NCI-H345 treated with DMSO at 0.1 percent for 48 hours (cell line): Measurements from ENCODE around the gene NKX2-2.
A peak's percentile ranks its signal among the peaks of the same experiment; 100 is the strongest.

Source experiments
- DNase-seq: peaks from one replicate; lab custom pipeline; 2025; ENCODE audit not compliant: unreplicated experiment; lab: John Stamatoyannopoulos, UW

The NKX2-2 gene

DNA sequence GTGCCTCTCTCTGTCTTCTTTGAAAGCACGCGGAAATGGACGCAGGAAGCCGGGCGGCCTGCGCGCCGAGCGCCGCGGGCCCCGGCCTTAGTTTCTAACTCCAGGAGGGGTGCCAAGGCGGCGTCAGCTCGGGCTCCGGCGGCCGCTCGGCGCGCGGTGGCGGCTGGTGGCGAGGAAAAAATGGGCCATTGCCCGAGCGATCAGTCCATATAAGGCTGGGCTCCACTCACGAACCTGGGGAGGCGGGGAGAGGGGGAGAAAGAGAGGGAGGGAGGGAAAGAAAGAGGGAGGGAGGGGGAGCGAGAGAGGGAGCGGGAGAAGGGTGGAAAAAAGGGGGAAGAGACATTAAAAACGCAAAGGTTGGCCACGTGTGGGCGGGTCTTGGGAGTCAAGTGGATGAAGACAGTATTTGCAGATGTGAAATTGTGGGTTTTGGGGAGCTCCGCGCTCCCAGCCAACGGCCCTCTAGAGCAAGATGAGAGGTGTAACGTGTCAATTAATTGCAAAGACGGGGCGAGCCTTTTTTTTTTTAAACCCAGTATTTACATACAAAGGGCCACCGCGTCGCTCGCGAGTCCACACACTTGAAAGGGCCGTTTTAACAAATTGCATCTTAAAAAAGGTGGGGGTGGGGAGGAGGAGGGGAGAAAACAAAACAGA, at the start of gene NKX2-2:
Gene NKX2-2, minus strand, starts transcription at position 184 of the 660 bp plus-strand sequence. CDS start 395 bp downstream, outside the sequence.
- DNase-seq, result no peak

GRCh38 chr20:21562656-21563055, 48.8 kb upstream of the NKX2-2 start:
- no peak for DNase-seq

DNA sequence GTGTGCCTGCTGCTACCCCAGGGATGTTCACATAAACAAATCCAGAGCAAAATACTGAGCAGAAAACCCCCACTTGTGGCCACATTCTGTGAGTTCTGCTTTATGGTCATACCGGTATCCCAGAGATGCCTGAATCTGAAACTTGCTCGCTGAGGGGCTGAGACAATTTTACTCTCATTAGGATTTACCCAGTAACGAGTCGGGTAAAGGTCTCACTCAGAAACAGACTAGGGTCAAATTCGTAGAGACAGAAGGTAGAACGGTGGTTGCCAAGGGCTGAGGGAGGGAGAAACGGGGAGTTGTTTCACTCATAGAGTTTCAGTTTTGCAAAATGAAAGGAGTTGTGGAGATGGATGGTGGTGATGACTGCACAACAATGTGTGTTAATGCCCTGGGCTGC, 45.4 kb upstream of the NKX2-2 start:
- no peak for DNase-seq

DNA sequence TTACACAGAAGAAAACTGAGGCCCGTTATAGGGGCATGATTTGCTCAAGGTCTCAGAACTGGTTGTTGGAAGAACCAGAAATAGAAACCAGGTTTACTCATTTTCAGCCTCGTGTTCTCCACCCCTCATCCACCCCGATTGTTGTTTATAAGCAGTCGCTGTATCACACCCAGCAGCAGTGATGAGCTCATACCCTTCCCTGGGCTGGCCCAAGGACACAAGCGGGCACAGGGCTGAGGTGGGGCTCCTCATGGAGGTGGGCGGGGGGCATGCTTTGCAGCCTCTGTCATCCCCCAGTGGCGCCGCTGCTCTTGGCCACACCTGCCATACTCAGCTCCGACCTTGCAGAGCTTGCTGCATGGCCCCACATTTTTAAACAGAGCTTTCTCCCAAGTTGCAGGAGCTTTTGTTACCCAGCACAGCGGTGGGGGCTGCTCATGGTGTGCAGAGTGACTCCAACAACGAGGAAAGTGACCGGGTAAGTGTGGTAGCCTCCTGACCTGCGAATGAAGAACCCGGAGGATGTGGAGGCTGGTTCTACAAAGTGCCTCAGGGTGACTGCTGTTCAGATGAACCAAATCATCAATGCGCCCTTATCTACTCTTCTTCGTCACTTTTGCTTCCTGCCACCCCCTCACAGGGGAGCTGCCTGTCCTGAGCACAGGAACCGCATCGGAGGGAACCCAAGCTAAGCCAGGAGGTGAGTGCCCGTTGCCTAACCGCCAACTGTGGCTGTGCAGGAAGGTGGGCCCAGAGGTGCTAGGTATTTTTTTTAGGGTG, 43.6 kb upstream of the NKX2-2 start:
- no peak for DNase-seq

DNA sequence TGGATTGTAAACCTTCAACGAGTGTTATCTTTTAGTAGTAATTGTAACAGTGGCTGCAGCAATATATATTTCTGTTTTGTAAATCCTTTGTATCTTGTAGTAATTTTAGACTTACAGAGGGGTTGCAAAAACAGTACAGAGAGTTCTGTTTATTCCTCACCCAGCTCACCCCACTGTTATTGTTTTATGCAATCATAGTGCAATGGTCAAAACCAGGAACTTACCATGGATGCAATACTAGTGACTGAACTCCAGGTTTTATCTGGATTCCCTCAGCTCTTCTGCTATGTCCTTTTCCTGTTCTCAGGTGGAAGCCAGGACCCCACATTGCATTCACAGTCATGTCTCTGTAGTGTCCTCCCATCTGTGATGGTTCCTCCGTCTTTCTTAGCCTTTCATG, 42.5 kb upstream of the NKX2-2 start:
- no peak for DNase-seq

GRCh38 chr20:21555470-21556120, 41.7 kb upstream of the NKX2-2 start:
- DNase-seq, result no peak

GRCh38 chr20:21554985-21555384, 41.1 kb upstream of the NKX2-2 start:
- DNase-seq, result no peak

- DNase-seq, result no peak
These were observed 40.6 kb upstream of the NKX2-2 start for GRCh38 chr20:21554376-21554890.

DNA sequence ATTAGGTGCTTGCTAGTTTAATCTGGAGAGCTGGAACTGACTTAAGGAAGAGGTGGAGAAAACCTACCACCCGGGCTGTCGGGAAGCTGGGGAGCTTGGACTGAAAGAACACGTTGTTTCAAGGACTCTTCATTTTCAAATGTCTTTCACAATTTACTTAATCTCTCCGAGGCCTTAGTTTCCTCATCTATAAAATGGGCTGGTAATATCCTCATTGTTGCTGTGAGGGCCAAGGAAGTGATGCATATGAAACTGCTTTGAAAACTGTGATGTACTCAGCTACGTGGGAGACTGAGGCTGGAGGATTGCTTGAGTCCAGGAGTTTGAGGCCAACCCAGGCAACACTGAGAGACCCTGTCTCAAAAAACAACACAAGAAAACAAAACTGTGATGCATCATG, 36.7 kb upstream of the NKX2-2 start:
- no peak for DNase-seq

GRCh38 chr20:21548390-21549035, 34.6 kb upstream of the NKX2-2 start:
- no peak for DNase-seq

- DNase-seq, result no peak
These were observed 32.5 kb upstream of the NKX2-2 start for GRCh38 chr20:21546355-21546754.

GRCh38 chr20:21539512-21539911, 25.6 kb upstream of the NKX2-2 start:
- no peak for DNase-seq

GRCh38 chr20:21534886-21535285, 21.0 kb upstream of the NKX2-2 start:
- DNase-seq, result no peak

- peak; percentile 98 for DNase-seq
These were observed 20.6 kb upstream of the NKX2-2 start for GRCh38 chr20:21534453-21534852.

DNA sequence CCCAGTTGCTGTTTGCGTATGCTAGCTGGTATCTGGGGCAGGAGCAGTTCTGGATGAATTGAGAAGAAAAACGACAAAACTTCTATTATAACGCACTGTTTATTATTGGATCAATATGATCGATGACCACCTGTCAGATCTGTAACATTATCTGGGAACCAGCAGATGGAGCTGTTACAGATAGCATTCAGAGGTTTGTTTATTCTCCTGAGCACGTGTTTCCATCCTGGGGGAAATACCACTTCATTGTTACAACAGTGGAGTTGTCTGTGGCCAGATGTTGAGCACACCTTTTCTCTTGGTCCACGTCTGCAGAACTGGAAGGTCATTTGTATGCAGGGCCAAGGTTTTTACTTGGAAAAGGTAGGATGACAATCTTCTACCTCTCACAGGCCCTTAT, 16.0 kb upstream of the NKX2-2 start:
- peak; percentile 58 for DNase-seq

- no peak for DNase-seq
These were observed 15.0 kb upstream of the NKX2-2 start for GRCh38 chr20:21528870-21529269.

DNA sequence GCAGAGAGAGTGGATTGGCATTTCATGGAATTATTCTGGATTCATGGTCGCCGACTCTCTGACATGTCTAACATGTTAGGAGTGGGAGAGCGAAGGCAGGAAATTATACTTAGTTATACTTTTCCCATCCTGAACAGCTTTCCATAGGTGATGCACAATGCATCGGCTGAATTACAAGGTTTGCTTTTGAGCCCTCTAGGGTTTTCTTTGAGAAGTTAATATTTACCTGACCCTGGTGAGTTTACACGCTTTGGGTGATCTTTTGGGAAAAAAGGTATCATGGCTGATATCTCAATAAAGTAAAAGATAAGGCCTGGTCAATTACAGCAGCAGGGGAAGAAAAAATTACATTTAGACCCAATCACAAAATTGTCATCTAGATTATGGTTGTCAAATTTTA, 14.0 kb upstream of the NKX2-2 start:
- DNase-seq, result no peak

GRCh38 chr20:21526776-21527175, 12.9 kb upstream of the NKX2-2 start:
- no peak for DNase-seq

DNA sequence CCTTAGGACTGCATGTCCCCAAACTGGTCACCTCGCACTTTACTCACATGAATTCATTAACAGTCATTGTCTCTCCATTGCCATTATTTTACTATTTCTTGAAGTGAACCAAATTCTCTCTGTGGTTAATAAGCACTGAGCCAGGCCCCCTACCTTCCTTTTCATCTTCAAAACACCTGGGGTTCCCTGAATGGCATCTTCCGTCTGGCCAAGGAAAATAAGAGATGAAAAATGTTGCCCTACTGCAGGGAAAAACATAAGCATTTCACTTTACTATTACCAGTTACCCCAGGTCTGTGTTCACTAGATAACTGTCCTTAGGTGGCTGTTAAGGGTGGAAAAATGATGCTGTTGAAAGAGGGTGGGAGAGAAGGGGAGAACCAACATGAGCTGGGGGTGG, 10.0 kb upstream of the NKX2-2 start:
- DNase-seq, result no peak

DNA sequence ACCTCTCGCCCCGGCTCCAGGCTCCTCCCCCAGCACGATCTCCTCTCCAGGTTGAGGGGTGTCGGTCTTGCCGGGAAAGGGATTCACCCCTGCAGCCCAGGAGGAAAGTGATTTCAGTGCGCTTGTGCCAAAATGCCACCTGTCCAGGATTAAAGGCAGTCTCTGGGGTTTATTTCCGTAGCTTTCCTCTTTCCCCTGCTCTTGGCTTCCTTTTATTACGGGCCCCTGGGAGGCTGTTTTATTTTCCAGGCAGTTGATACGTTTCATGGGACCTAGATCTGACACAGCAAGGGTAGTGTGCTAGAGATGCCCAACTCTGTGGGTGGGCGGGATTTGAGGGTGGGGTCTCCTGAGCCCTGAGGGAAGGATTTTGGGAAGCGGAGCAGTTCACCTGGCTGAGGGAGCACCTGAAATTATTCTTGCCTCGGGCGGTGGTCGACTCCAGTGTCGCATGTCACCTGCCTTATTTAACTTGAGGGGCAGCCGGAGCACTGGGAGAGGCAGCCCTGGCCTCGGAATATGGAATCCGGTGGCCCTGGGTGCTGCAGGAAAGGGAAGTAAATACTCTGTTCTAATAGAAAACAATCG, 9.5 kb upstream of the NKX2-2 start:
- DNase-seq, result peak; percentile 20
